ENCODE data around the gene UQCC2.

- TF ChIP-seq, protein P1, sequence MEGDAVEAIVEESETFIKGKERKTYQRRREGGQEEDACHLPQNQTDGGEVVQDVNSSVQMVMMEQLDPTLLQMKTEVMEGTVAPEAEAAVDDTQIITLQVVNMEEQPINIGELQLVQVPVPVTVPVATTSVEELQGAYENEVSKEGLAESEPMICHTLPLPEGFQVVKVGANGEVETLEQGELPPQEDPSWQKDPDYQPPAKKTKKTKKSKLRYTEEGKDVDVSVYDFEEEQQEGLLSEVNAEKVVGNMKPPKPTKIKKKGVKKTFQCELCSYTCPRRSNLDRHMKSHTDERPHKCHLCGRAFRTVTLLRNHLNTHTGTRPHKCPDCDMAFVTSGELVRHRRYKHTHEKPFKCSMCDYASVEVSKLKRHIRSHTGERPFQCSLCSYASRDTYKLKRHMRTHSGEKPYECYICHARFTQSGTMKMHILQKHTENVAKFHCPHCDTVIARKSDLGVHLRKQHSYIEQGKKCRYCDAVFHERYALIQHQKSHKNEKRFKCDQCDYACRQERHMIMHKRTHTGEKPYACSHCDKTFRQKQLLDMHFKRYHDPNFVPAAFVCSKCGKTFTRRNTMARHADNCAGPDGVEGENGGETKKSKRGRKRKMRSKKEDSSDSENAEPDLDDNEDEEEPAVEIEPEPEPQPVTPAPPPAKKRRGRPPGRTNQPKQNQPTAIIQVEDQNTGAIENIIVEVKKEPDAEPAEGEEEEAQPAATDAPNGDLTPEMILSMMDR (conservative IDR thresholded peaks at IDR 0.05 in 1 of 2, IDR thresholded peaks at IDR 0.05 in 1 of 2; ENCODE audit: extremely low read depth in 1 of 2, insufficient read depth in 1 of 2, low read depth in 1 of 2, low read length in 2 of 2) = no peak
- no peak for TF ChIP-seq EZH2 (IDR thresholded peaks at IDR 0.05; ENCODE audit: borderline replicate concordance, low read length)
Measured at GRCh38 chr6:33683576-33684427, 27.7 kb downstream of the UQCC2 start.

Data from mammary epithelial cell (primary cell).